ENCODE measurements around the gene WASF1.
"Not testable (repeated sequence)": the region's sequence is repeated elsewhere in the genome, so short reads cannot be mapped to it uniquely, and the experiment has no call there.

WASF1 gene

GRCh38 chr6:110170081-110170480 lies 9.4 kb downstream of the WASF1 start:
- no peaks in the 10 kb centered on the region for H3K27me3 ChIP-seq (ENCODE audit: control insufficient read depth, insufficient read depth, low read length)
- peaks cover 24% of the 10 kb centered on the region for H3K4me1 ChIP-seq (ENCODE audit: control insufficient read depth, insufficient read depth, low read length)
- no peak overlapping the region for H3K9ac ChIP-seq (ENCODE audit: low read depth, low read length)
- no peak overlapping the region for H3K4me3 ChIP-seq (ENCODE audit: low read depth, low read length)
- H3K27ac ChIP-seq (ENCODE audit: low read depth, low read length): no peak overlapping the region
- H3K9me3 ChIP-seq (ENCODE audit: control insufficient read depth, insufficient read depth, low read length): no peaks in the 10 kb centered on the region
- H3K36me3 ChIP-seq (ENCODE audit: control insufficient read depth, insufficient read depth, low read length): no peaks in the 10 kb centered on the region

DNA sequence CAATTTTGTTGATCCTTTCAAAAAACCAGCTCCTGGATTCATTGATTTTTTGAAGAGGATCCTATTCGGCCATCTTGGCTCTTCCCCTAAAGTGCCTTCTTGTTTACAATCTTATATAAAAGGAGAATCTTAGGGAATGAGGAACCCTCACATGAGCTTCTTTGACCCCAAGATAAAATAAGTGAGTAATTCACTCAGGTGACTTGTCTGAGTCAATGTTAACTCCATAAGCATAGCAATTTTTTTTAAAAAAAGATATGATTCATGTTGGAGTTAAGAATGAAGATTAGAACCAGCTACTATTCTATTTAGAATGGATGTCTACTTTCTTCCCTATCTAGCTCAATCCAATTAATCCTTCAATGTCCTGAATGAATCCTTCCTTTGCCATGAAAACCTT lies 21.0 kb downstream of the WASF1 start:
- H3K36me3 ChIP-seq (ENCODE audit: control insufficient read depth, insufficient read depth, low read length): no peaks in the 10 kb centered on the region
- H3K27me3 ChIP-seq (ENCODE audit: control insufficient read depth, insufficient read depth, low read length): no peaks in the 10 kb centered on the region
- H3K9me3 ChIP-seq (ENCODE audit: control insufficient read depth, insufficient read depth, low read length): no peaks in the 10 kb centered on the region
- peaks cover 9% of the 10 kb centered on the region; the same call in 1 of the 2 replicates for H3K4me1 ChIP-seq (ENCODE audit: control insufficient read depth, insufficient read depth, low read length)
- no peak overlapping the region for H3K27ac ChIP-seq (ENCODE audit: low read depth, low read length)
- H3K4me3 ChIP-seq (ENCODE audit: low read depth, low read length): no peak overlapping the region
- no peak overlapping the region for H3K9ac ChIP-seq (ENCODE audit: low read depth, low read length)

DNA sequence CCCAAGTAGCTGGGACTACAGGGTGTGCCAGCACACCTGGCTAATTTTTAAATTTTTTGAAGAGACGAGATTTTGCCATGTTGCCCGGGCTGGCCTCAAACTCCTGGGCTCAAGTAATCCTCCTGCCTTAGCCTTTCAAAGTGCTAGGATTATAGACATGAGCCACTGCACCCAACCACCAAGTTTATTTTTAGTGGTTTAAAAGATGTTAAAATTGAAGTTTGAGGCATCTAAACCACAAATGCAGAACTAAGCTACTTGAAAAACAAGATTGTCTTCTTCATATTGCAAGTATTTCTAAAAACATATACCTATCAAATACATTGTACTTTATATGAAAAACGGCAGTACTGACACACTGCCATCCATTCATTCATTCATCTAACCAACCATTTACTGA lies 31.6 kb downstream of the WASF1 start:
- Histone ChIP-seq H3K4me3 (ENCODE audit: low read depth, low read length) (no peak overlapping the region), H3K9me3 (ENCODE audit: control insufficient read depth, insufficient read depth, low read length) (no peaks in the 10 kb centered on the region), H3K27me3 (ENCODE audit: control insufficient read depth, insufficient read depth, low read length) (no peaks in the 10 kb centered on the region), H3K27ac (ENCODE audit: low read depth, low read length) (no peak overlapping the region), H3K36me3 (ENCODE audit: control insufficient read depth, insufficient read depth, low read length) (no peaks in the 10 kb centered on the region), H3K4me1 (ENCODE audit: control insufficient read depth, insufficient read depth, low read length) (no peaks in the 10 kb centered on the region), H3K9ac (ENCODE audit: low read depth, low read length) (no peak overlapping the region)

DNA sequence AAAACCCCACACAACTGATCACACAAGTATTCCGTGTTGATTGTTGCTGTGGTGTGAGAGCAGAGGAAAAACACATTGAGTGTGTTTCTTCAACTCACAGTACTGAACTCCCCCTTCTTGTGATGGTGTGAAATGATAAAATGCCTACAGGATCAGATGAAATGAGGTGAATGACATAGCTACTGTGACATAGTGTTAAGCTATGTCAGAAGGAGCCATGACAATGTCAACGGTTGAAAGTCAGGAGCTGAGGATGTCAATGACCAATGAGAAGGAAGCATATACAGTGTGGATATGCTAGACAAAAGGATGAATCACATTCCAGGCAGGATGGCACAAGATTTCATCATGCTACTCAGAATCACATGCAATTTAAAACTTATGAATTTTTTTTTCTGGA lies 38.8 kb downstream of the WASF1 start:
- Histone ChIP-seq H3K27ac (ENCODE audit: low read depth, low read length) (no peak overlapping the region), H3K4me1 (ENCODE audit: control insufficient read depth, insufficient read depth, low read length) (no peaks in the 10 kb centered on the region), H3K9ac (ENCODE audit: low read depth, low read length) (no peak overlapping the region), H3K4me3 (ENCODE audit: low read depth, low read length) (no peak overlapping the region), H3K9me3 (ENCODE audit: control insufficient read depth, insufficient read depth, low read length) (peaks cover 28% of the 10 kb centered on the region), H3K36me3 (ENCODE audit: control insufficient read depth, insufficient read depth, low read length) (peaks cover 8% of the 10 kb centered on the region; the same call in 1 of the 2 replicates), H3K27me3 (ENCODE audit: control insufficient read depth, insufficient read depth, low read length) (no peaks in the 10 kb centered on the region)

- Histone ChIP-seq H3K27me3 (ENCODE audit: control insufficient read depth, insufficient read depth, low read length) (no peaks in the 10 kb centered on the region), H3K9me3 (ENCODE audit: control insufficient read depth, insufficient read depth, low read length) (peaks cover 28% of the 10 kb centered on the region), H3K27ac (ENCODE audit: low read depth, low read length) (no peak overlapping the region), H3K36me3 (ENCODE audit: control insufficient read depth, insufficient read depth, low read length) (peaks cover 8% of the 10 kb centered on the region; the same call in 1 of the 2 replicates), H3K4me3 (ENCODE audit: low read depth, low read length) (no peak overlapping the region), H3K9ac (ENCODE audit: low read depth, low read length) (no peak overlapping the region), H3K4me1 (ENCODE audit: control insufficient read depth, insufficient read depth, low read length) (no peaks in the 10 kb centered on the region)
Observed at GRCh38 chr6:110139052-110139451, 40.4 kb downstream of the WASF1 start.

GRCh38 chr6:110137924-110138887 lies 41.3 kb downstream of the WASF1 start:
- H3K36me3 ChIP-seq (ENCODE audit: control insufficient read depth, insufficient read depth, low read length): peaks cover 8% of the 10 kb centered on the region; the same call in 1 of the 2 replicates
- H3K9ac ChIP-seq (ENCODE audit: low read depth, low read length): no peak overlapping the region

GRCh38 chr6:110130362-110130761 lies 49.1 kb downstream of the WASF1 start:
- H3K27me3 ChIP-seq (ENCODE audit: control insufficient read depth, insufficient read depth, low read length): no peaks in the 10 kb centered on the region
- no peak overlapping the region for H3K4me3 ChIP-seq (ENCODE audit: low read depth, low read length)
- H3K9ac ChIP-seq (ENCODE audit: low read depth, low read length): no peak overlapping the region
- H3K4me1 ChIP-seq (ENCODE audit: control insufficient read depth, insufficient read depth, low read length): peaks cover 9% of the 10 kb centered on the region; the same call in 1 of the 2 replicates
- H3K36me3 ChIP-seq (ENCODE audit: control insufficient read depth, insufficient read depth, low read length): no peaks in the 10 kb centered on the region
- no peaks in the 10 kb centered on the region; the same call in 1 of the 2 replicates for H3K9me3 ChIP-seq (ENCODE audit: control insufficient read depth, insufficient read depth, low read length)
- no peak overlapping the region for H3K27ac ChIP-seq (ENCODE audit: low read depth, low read length)

More at GRCh38 chr6:110137924-110138887, 41.3 kb downstream of the WASF1 start:
- H3K27ac ChIP-seq (ENCODE audit: low read depth, low read length): no peak overlapping the region
- no peak overlapping the region for H3K4me3 ChIP-seq (ENCODE audit: low read depth, low read length)
- no peaks in the 10 kb centered on the region for H3K27me3 ChIP-seq (ENCODE audit: control insufficient read depth, insufficient read depth, low read length)
- peaks cover 28% of the 10 kb centered on the region for H3K9me3 ChIP-seq (ENCODE audit: control insufficient read depth, insufficient read depth, low read length)
- no peaks in the 10 kb centered on the region for H3K4me1 ChIP-seq (ENCODE audit: control insufficient read depth, insufficient read depth, low read length)

DNA sequence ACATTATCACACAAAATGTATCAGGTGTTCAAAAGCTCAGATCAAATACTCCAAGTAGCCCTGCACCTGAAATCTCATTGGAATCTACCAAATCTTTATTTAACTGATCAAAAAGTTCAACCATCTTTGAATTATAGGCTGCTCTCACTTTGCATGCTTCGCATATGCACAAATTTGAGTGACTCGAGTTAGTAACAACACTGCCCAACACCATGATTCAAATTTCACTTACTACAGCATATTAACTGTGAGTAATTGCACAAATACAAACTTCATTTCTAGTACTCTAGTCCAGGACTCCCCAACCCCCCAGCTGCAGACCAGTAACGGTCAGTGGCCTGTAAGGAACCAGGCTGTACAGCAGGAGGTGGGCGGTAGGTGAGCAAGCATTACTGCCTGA lies 51.1 kb downstream of the WASF1 start:
- H3K9me3 ChIP-seq (ENCODE audit: control insufficient read depth, insufficient read depth, low read length): no peaks in the 10 kb centered on the region
- H3K4me1 ChIP-seq (ENCODE audit: control insufficient read depth, insufficient read depth, low read length): peaks cover 9% of the 10 kb centered on the region; the same call in 1 of the 2 replicates
- H3K4me3 ChIP-seq (ENCODE audit: low read depth, low read length): no peak overlapping the region
- 0 out of 2 replicates have a peak, but pooled peaks cover 4% of the 10 kb centered on the region for H3K36me3 ChIP-seq (ENCODE audit: control insufficient read depth, insufficient read depth, low read length)
- H3K9ac ChIP-seq (ENCODE audit: low read depth, low read length): no peak overlapping the region
- no peaks in the 10 kb centered on the region for H3K27me3 ChIP-seq (ENCODE audit: control insufficient read depth, insufficient read depth, low read length)
- H3K27ac ChIP-seq (ENCODE audit: low read depth, low read length): no peak overlapping the region

- no peak overlapping the region for H3K9ac ChIP-seq (ENCODE audit: low read depth, low read length)
- H3K27ac ChIP-seq (ENCODE audit: low read depth, low read length): no peak overlapping the region
- peaks cover 9% of the 10 kb centered on the region; the same call in 1 of the 2 replicates for H3K4me1 ChIP-seq (ENCODE audit: control insufficient read depth, insufficient read depth, low read length)
- no peaks in the 10 kb centered on the region for H3K27me3 ChIP-seq (ENCODE audit: control insufficient read depth, insufficient read depth, low read length)
- H3K9me3 ChIP-seq (ENCODE audit: control insufficient read depth, insufficient read depth, low read length): no peaks in the 10 kb centered on the region; the same call in 1 of the 2 replicates
- H3K36me3 ChIP-seq (ENCODE audit: control insufficient read depth, insufficient read depth, low read length): 0 out of 2 replicates have a peak, but pooled peaks cover 4% of the 10 kb centered on the region
- H3K4me3 ChIP-seq (ENCODE audit: low read depth, low read length): no peak overlapping the region
Observed at GRCh38 chr6:110125361-110125760, 54.1 kb downstream of the WASF1 start.

- not testable (repeated sequence) for H3K27ac ChIP-seq (ENCODE audit: low read depth, low read length); H3K27me3 ChIP-seq (ENCODE audit: control insufficient read depth, insufficient read depth, low read length); H3K4me3 ChIP-seq (ENCODE audit: low read depth, low read length); H3K36me3 ChIP-seq (ENCODE audit: control insufficient read depth, insufficient read depth, low read length); H3K4me1 ChIP-seq (ENCODE audit: control insufficient read depth, insufficient read depth, low read length); H3K9ac ChIP-seq (ENCODE audit: low read depth, low read length); H3K9me3 ChIP-seq (ENCODE audit: control insufficient read depth, insufficient read depth, low read length)
Observed at GRCh38 chr6:110121655-110122054, 57.8 kb downstream of the WASF1 start.

GRCh38 chr6:110116258-110116657 lies 63.2 kb downstream of the WASF1 start:
- H3K9me3 ChIP-seq (ENCODE audit: control insufficient read depth, insufficient read depth, low read length): no peaks in the 10 kb centered on the region
- H3K4me3 ChIP-seq (ENCODE audit: low read depth, low read length): no peak overlapping the region
- H3K36me3 ChIP-seq (ENCODE audit: control insufficient read depth, insufficient read depth, low read length): no peaks in the 10 kb centered on the region
- H3K4me1 ChIP-seq (ENCODE audit: control insufficient read depth, insufficient read depth, low read length): 0 out of 2 replicates have a peak, but pooled peaks cover 2% of the 10 kb centered on the region
- no peak overlapping the region for H3K9ac ChIP-seq (ENCODE audit: low read depth, low read length)
- no peak overlapping the region for H3K27ac ChIP-seq (ENCODE audit: low read depth, low read length)
- no peaks in the 10 kb centered on the region for H3K27me3 ChIP-seq (ENCODE audit: control insufficient read depth, insufficient read depth, low read length)
